ENCODE measurements around the gene OR5M10.
"Not testable (repeated sequence)": the region's sequence is repeated elsewhere in the genome, so short reads cannot be mapped to it uniquely, and the experiment has no call there.

The OR5M10 gene

GRCh38 chr11:56577621-56578020 lies at the start of gene OR5M10:
Gene OR5M10 (minus strand): TSS chr11:56577721. CDS start chr11:56577721, 0 bp downstream.
- DNase-seq: no peak

- no peak for DNase-seq
Observed at GRCh38 chr11:56625946-56626345, 48.4 kb upstream of the OR5M10 start.

GRCh38 chr11:56624661-56625110 lies 47.2 kb upstream of the OR5M10 start:
- DNase-seq: no peak

GRCh38 chr11:56611174-56611573 lies 33.7 kb upstream of the OR5M10 start:
- DNase-seq: no peak

- not testable (repeated sequence) for DNase-seq
Observed at GRCh38 chr11:56592088-56592717, 14.7 kb upstream of the OR5M10 start.

GRCh38 chr11:56558574-56558973 lies 18.9 kb downstream of the OR5M10 start:
- DNase-seq: no peak

- DNase-seq: not testable (repeated sequence)
Observed at GRCh38 chr11:56554691-56555090, 22.8 kb downstream of the OR5M10 start.

- DNase-seq: no peak
Observed at GRCh38 chr11:56545531-56545930, 32.0 kb downstream of the OR5M10 start.

- no peak for DNase-seq
Observed at GRCh38 chr11:56543739-56544138, 33.8 kb downstream of the OR5M10 start.

GRCh38 chr11:56543157-56543556 lies 34.4 kb downstream of the OR5M10 start, which contains the start of gene OR5M11:
Gene OR5M11 (minus strand): TSS chr11:56543257. CDS start chr11:56543257, 0 bp downstream.
- no peak for DNase-seq

- DNase-seq: no peak
Observed at GRCh38 chr11:56533054-56533740, 44.3 kb downstream of the OR5M10 start.

- DNase-seq: no peak
Observed at GRCh38 chr11:56531856-56532255, 45.7 kb downstream of the OR5M10 start.
